Effector memory CD8-positive, alpha-beta T cell (primary cell): ENCODE data around the gene DNAH3.

Source experiments
- ATAC-seq: fragments of 150-1000 bp; cut with Tn5 transposase; replicated peaks from 2 replicates; pipeline ENCODE4 v1.10.0; 2021; ENCODE audit warnings: mild to moderate bottlenecking, moderate library complexity
- DNase-seq, 3 experiments: peaks; one replicate each; pipeline ENCODE4 v3.0.0; 2021
- H3K27ac Mint-ChIP-seq, 2 donors: one replicate each; pipeline ENCODE4 v1.8.0; 2022; ENCODE audit warnings: mild to moderate bottlenecking in 2 of 2, mixed read lengths in 2 of 2, moderate library complexity in 2 of 2
- H3K27me3 Mint-ChIP-seq, 2 donors: one replicate each; pipeline ENCODE4 v1.8.0; 2022; ENCODE audit warnings: mixed read lengths in 2 of 2
- H3K36me3 Mint-ChIP-seq: one replicate; pipeline ENCODE4 v1.8.0; 2022; ENCODE audit warnings: mild to moderate bottlenecking, moderate library complexity, mixed read lengths; ENCODE audit not compliant: insufficient read depth
- H3K4me1 Mint-ChIP-seq, 2 donors: one replicate each; pipeline ENCODE4 v1.8.0; 2022; ENCODE audit warnings: low read depth in 2 of 2, mixed read lengths in 2 of 2
- H3K4me3 Mint-ChIP-seq, 2 donors: one replicate each; pipeline ENCODE4 v1.8.0; 2022; ENCODE audit warnings: mild to moderate bottlenecking in 2 of 2, mixed read lengths in 2 of 2, moderate library complexity in 2 of 2
- H3K9me3 Mint-ChIP-seq, 2 donors: one replicate each; pipeline ENCODE4 v1.8.0; 2022; ENCODE audit warnings: mixed read lengths in 2 of 2

Gene DNAH3

DNA sequence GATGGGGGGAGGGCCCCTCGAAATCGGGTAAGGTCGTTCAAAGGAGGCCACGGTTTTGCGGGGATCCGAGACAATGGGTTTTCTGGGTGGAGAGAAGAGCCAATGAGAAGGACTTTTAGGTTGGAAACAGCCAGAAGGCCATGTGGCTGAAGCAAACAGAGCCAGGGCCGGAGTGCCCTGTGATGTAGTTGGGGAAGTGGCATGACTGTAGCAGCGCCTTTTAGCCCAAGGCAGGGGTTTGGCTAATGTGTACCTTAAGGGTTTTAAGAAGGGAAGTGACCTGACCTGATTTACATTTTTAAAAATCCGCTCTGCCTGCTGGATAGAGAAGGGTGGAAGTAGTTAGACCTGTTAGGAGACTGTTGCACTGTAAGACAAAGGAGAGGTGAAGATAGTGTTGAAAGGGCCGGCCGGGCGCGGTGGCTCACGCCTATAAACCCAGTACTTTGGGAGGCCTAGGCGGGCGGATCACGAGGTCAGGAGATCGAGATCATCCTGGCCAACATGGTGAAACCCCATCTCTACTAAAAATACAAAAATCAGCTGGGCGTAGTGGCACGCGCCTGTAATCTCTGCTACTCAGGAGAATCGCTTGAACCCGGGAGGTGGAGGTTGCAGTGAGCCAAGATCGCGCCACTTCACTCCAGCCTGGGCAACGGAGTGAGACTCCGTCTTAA is 249.1 kb downstream of the DNAH3 start:
- H3K27ac Mint-ChIP-seq: peak overlapping the region; percentile 96 to 99
- ATAC-seq (no peak), DNase-seq (peak; percentile 11 to 21 (median 13))
- no peaks in the 10 kb centered on the region for H3K27me3 Mint-ChIP-seq
- H3K4me1 Mint-ChIP-seq: peaks cover 50 to 68% of the 10 kb centered on the region in 2 donors
- H3K9me3 Mint-ChIP-seq: no peaks in the 10 kb centered on the region
- peak overlapping the region; percentile 83 to 90 for H3K4me3 Mint-ChIP-seq
- H3K36me3 Mint-ChIP-seq: peaks cover 28% of the 10 kb centered on the region

DNA sequence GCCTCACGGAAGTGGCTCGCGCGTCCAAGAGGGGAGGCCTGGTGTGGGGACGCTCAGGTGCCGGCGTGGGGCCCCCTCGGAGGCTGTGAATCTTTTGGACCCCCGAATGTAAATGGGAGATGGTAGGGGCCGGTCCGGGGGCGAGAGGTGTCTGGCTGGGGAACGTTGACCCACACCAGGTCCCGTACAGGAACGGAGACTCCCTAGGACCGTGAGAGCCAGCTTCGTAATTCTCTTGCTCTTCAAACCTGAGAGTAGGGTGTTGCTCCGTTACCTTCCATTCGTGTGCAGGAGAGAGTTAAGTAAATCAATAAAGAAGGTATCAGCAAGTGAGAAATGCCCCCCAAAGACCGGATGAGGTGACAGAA is 249.6 kb downstream of the DNAH3 start:
- Mint-ChIP-seq H3K4me3 (peak overlapping the region; percentile 83 to 90), H3K36me3 (peaks cover 28% of the 10 kb centered on the region), H3K27ac (peak overlapping the region; percentile 96 to 99), H3K4me1 (peaks cover 49 to 68% of the 10 kb centered on the region in 2 donors), H3K27me3 (no peaks in the 10 kb centered on the region), H3K9me3 (no peaks in the 10 kb centered on the region)
- peak; percentile 2 for ATAC-seq
- no peak for DNase-seq

DNA sequence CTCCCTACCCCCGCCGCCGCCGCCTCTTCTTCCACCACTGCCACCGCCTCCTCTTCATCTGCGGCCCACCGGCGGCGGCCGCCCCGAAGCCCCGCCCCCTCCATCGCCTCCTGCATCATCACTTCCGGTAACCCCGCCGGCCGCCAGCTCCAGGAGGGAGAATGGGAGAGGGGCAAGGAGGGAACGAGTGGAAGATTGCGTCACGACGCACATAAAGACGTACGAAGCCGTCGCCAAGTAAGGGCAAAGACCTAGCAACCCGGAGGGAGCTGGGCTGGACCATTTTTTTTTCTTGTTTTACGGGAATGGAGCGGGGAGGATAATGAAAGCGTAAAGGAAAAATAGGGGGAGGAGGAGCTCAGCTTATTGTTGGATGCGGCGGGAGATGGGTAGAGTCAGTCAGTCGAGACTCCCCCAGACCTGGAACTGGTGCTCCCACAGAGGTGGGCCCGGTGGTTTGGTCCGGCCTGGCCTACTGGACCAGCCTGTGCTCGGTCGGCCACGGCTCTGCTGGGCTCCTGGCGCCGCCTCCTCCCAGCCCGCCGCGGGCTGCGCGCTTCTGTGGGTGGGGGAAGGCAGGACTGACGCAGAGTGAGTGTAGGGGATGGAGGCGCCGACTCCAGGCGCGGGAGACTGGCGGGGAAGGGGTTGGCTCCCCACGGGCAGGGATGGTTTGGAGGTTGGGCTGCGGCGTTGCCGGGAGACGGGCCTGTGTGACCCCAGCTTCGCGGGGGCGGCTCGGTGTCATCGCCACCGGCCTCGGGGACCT is 250.2 kb downstream of the DNAH3 start, which contains the start of the genes DCUN1D3 and LYRM1:
DCUN1D3 (minus strand) TSS at position 60 of the 769 bp plus-strand sequence. CDS start 37,820 bp downstream, outside the sequence.
LYRM1 (plus strand) TSS at position 473 of the 769 bp plus-strand sequence. CDS start 14,785 bp downstream, outside the sequence.
- H3K27me3 Mint-ChIP-seq: no peaks in the 10 kb centered on the region
- H3K27ac Mint-ChIP-seq: peak within 1 kb of the TSS; percentile 96 to 99
- peaks cover 28% of the 10 kb centered on the region for H3K36me3 Mint-ChIP-seq
- H3K4me3 Mint-ChIP-seq: peak within 1 kb of the TSS; percentile 83 to 90
- peak; percentile 74 for ATAC-seq
- H3K9me3 Mint-ChIP-seq: no peaks in the 10 kb centered on the region
- peaks cover 50 to 68% of the 10 kb centered on the region in 2 donors for H3K4me1 Mint-ChIP-seq
- DNase-seq: peak; percentile 71 to 76 (median 75)

GRCh38 chr16:20899477-20900298 is 251.0 kb downstream of the DNAH3 start:
- DNase-seq (peak in 1 of 3 experiments; percentile 43), ATAC-seq (peak; percentile 23)
- peak overlapping the region; percentile 83 to 90 for H3K4me3 Mint-ChIP-seq
- no peaks in the 10 kb centered on the region for H3K9me3 Mint-ChIP-seq
- H3K27me3 Mint-ChIP-seq: no peaks in the 10 kb centered on the region
- H3K36me3 Mint-ChIP-seq: peaks cover 28% of the 10 kb centered on the region
- H3K27ac Mint-ChIP-seq: peak overlapping the region; percentile 96 to 99
- peaks cover 48 to 65% of the 10 kb centered on the region in 2 donors for H3K4me1 Mint-ChIP-seq

DNA sequence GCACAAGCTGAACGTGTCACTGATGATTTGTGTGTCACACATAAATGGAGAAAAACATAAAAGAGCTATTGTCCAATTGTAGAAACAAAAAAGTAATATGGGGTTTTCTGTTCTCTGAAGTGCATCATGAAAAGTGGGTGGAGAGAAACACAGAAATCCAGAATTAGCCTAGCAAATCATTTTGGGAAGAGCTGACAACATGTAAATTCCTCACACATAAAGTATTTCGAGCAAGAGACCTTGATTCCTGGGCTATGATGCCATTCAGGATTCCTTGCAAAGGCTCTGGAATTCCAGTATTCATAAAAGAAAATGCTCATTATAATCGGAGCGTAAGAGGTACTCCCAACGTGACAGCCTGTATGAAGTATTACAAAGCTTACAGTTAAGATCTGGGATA is 251.6 kb downstream of the DNAH3 start:
- Mint-ChIP-seq H3K27ac (peak overlapping the region; percentile 96 to 99), H3K4me3 (peak overlapping the region; percentile 83 to 90), H3K4me1 (peaks cover 43 to 59% of the 10 kb centered on the region in 2 donors), H3K36me3 (peaks cover 29% of the 10 kb centered on the region), H3K27me3 (no peaks in the 10 kb centered on the region), H3K9me3 (no peaks in the 10 kb centered on the region)
- ATAC-seq (no peak), DNase-seq (no peak)

DNA sequence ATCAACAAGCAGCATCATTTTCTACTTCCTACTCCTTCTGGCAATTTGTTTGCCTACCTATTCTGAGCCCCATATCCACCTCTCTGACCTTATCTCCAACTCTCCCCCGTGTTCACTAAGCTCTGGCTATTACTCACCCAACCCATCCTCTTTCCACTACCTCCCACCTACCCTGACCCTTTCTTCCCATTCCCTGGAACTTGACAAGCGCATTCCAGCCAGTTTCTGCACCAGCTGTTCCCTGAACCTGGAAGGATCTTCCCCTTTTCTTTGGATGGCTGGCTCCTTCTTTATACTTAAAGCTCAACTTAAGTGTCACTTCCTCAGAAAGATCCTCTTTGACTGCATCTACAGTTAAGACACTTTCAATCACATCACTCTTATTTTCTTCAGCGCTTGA is 252.7 kb downstream of the DNAH3 start:
- peak overlapping the region in 1 of 2 donors; percentile 99 for H3K27ac Mint-ChIP-seq
- no peak for DNase-seq

DNA sequence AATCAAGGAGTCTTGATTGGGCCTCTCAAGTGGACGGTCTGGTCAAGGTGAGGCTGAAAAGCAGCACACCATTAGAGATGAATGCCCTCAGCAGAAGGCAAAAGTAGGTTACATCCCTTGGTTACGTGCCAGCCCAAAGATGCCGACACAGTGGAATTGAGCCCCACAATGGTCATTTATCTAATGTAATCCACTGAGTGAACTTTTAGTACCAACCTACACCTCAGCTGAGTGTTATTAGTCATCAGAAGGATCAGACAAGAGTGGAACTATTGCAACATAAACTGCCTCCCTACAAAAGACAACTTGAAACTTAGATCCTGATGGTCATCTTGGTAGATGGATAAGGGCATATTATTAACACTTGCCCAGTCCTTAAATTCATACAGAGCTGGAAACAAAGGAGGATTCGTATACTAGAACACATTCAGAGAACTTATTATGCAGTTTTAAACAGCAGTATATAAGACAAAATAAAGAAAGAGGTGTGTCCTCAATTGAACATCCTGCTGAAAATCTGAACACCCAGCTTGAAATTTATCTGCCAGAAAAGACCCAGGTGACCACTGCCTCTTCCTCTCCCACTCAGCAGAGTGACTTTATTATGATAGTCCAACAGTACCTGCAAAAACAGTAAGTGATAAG is 253.3 kb downstream of the DNAH3 start:
- Mint-ChIP-seq H3K36me3 (peaks cover 31% of the 10 kb centered on the region), H3K27ac (peak overlapping the region in 1 of 2 donors; percentile 99)
- no peak for DNase-seq

More for the DNA sequence above, 252.7 kb downstream of the DNAH3 start:
- no peaks in the 10 kb centered on the region for H3K27me3 Mint-ChIP-seq
- H3K9me3 Mint-ChIP-seq: no peaks in the 10 kb centered on the region
- H3K4me3 Mint-ChIP-seq: no peak overlapping the region
- H3K4me1 Mint-ChIP-seq: peaks cover 42 to 54% of the 10 kb centered on the region in 2 donors
- H3K36me3 Mint-ChIP-seq: peaks cover 31% of the 10 kb centered on the region
- ATAC-seq: no peak

DNA sequence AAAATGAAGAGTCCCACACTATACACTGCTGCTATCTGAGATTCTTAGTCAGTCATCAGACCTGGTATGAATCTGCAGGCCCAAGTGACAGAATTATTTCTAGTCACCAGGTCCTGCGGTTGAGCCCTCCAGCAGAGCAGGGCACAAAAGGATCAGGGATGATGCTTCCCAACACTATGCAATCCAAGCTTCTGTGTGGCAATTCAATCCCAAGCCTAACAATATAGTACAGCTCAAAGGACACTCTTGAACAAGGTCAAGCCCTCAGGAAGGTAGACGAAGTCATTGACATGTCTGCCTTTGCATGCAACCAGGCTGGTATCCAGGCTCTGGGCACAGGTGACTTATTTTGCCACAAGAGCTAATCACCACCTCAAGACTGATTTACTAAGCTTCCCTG is 256.3 kb downstream of the DNAH3 start:
- H3K9me3 Mint-ChIP-seq: no peaks in the 10 kb centered on the region
- H3K4me1 Mint-ChIP-seq: peaks cover 19 to 20% of the 10 kb centered on the region in 2 donors
- no peak for DNase-seq
- H3K36me3 Mint-ChIP-seq: peaks cover 21% of the 10 kb centered on the region
- ATAC-seq: no peak
- no peaks in the 10 kb centered on the region for H3K27me3 Mint-ChIP-seq
- H3K27ac Mint-ChIP-seq: no peak overlapping the region
- no peak overlapping the region for H3K4me3 Mint-ChIP-seq

More for the DNA sequence above, 253.3 kb downstream of the DNAH3 start:
- Mint-ChIP-seq H3K27me3 (no peaks in the 10 kb centered on the region), H3K4me3 (no peak overlapping the region), H3K4me1 (peaks cover 42 to 49% of the 10 kb centered on the region in 2 donors), H3K9me3 (no peaks in the 10 kb centered on the region)
- ATAC-seq: no peak

- H3K27ac Mint-ChIP-seq: no peak overlapping the region
- no peak for ATAC-seq
- H3K9me3 Mint-ChIP-seq: no peaks in the 10 kb centered on the region
- peaks cover 15% of the 10 kb centered on the region for H3K36me3 Mint-ChIP-seq
- H3K4me3 Mint-ChIP-seq: no peak overlapping the region
- no peaks in the 10 kb centered on the region for H3K27me3 Mint-ChIP-seq
- H3K4me1 Mint-ChIP-seq: peaks cover 7 to 13% of the 10 kb centered on the region in 2 donors
- no peak for DNase-seq
Measured at GRCh38 chr16:20889625-20890275, 260.9 kb downstream of the DNAH3 start.

DNA sequence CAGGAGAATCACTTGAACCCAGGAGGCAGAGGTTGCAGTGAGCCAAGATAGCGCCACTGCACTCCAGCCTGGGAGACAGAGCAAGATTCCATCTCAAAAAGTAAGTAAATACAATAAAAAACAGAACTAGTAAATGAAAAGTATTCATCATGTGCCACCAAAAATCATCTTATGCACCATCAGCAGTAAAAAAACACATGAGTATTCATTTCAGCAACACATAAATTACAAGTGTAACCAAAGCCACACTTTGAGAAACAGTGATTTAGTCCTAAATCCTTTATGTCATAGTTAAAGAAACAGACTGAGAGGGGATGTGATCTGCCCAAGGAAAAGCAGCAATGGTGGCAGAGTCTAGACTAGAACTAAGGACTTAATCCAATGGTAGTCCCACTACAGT is 263.4 kb downstream of the DNAH3 start:
- no peak overlapping the region for H3K27ac Mint-ChIP-seq
- DNase-seq (no peak), ATAC-seq (no peak)
- no peak overlapping the region for H3K4me3 Mint-ChIP-seq
- H3K4me1 Mint-ChIP-seq: peaks cover 6 to 8% of the 10 kb centered on the region in 2 donors
- H3K36me3 Mint-ChIP-seq: peaks cover 7% of the 10 kb centered on the region
- no peaks in the 10 kb centered on the region for H3K9me3 Mint-ChIP-seq
- H3K27me3 Mint-ChIP-seq: no peaks in the 10 kb centered on the region

DNA sequence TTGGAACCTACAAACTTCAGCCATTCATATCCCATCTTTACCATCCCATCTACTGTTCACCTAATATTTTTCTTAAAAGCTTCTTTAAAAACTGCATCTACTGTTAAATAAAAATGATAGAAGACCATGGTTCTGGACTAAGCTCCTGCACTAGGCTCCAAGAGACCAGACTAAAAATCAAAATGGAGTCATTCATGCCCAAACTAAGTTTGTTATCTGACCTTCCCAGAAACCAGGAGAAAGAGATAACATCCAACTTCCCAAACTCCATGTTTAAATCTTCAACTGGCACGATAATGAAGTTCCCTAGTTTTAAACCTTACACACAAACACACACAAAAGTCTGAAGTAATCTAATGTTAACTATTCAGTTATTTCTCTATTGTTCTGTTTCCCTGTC is 264.3 kb downstream of the DNAH3 start:
- Mint-ChIP-seq H3K9me3 (no peaks in the 10 kb centered on the region), H3K36me3 (peaks cover 4% of the 10 kb centered on the region), H3K27ac (no peak overlapping the region), H3K4me1 (peaks cover 6 to 8% of the 10 kb centered on the region in 2 donors), H3K27me3 (no peaks in the 10 kb centered on the region), H3K4me3 (no peak overlapping the region)
- no peak for DNase-seq
- no peak for ATAC-seq

- no peak for DNase-seq
- Mint-ChIP-seq H3K27ac (no peak overlapping the region), H3K4me3 (no peak overlapping the region), H3K4me1 (peaks cover 11 to 19% of the 10 kb centered on the region in 2 donors), H3K36me3 (peaks cover 5% of the 10 kb centered on the region), H3K9me3 (no peaks in the 10 kb centered on the region), H3K27me3 (no peaks in the 10 kb centered on the region)
- no peak for ATAC-seq
Measured at GRCh38 chr16:20884240-20884556, 266.4 kb downstream of the DNAH3 start.
